H1 (cell line): ENCODE results near the gene ST6GALNAC4. TPM values are rescaled to one million over a fixed set of nuclear protein-coding genes. Genes with fewer than 3 reads are reported as not detected.

Experiments used
- HDAC2 ChIP-seq, 2 experiments: fragments of 300-600 bp in 1 of 2; sonication (generic) in 1 of 2; IDR thresholded peaks; 2 replicates each; pipeline ENCODE4 v1.6.1; 2011 to 2012; ENCODE audit warnings: low read depth in 2 of 2, low read length in 2 of 2, mild to moderate bottlenecking in 2 of 2, moderate library complexity in 2 of 2, borderline replicate concordance in 1 of 2, inconsistent platforms in 1 of 2
- SIN3A ChIP-seq, 2 experiments: IDR thresholded peaks in 1 of 2; conservative IDR thresholded peaks in 1 of 2; 2 replicates each; pipeline ENCODE4 v1.6.1; 2011 to 2012; ENCODE audit warnings: low read length in 2 of 2, improper control_type of control experiment in 1 of 2, low read depth in 1 of 2, mild to moderate bottlenecking in 1 of 2
- polyA plus RNA-seq, 7 experiments: library from polyadenylated mRNA; depleted of rRNA in 3 of 7; stranded (reverse) in 5 of 7; unstranded in 2 of 7; fragments of >200 nt in 5 of 7; fragments of 200-250 nt in 2 of 7; gene quantifications; 1 replicate in 5 of 7; 2 replicates in 1 of 7; 4 replicates in 1 of 7; pipeline versions ENCODE4 v1.2.1 to v1.2.3, GENCODE V29; 2011 to 2013; ENCODE audit warnings: missing spikeins in 2 of 7, mixed read lengths in 2 of 7
- total RNA-seq: library from RNA; stranded (reverse); fragmentation: NEBNext Ultra II Directional; extraction: Animal tissue kit (Norgen Biotek cat#: 25700); gene quantifications from 2 replicates; pipeline ENCODE4 v1.2.1, GENCODE V29; 2021

The ST6GALNAC4 gene
- total and polyA plus RNA-seq, 2 of the 8 experiments (the other 6 are each of a cell fraction or from before 2014, with no cell fraction given), result 21.8 to 34.1 TPM

DNA sequence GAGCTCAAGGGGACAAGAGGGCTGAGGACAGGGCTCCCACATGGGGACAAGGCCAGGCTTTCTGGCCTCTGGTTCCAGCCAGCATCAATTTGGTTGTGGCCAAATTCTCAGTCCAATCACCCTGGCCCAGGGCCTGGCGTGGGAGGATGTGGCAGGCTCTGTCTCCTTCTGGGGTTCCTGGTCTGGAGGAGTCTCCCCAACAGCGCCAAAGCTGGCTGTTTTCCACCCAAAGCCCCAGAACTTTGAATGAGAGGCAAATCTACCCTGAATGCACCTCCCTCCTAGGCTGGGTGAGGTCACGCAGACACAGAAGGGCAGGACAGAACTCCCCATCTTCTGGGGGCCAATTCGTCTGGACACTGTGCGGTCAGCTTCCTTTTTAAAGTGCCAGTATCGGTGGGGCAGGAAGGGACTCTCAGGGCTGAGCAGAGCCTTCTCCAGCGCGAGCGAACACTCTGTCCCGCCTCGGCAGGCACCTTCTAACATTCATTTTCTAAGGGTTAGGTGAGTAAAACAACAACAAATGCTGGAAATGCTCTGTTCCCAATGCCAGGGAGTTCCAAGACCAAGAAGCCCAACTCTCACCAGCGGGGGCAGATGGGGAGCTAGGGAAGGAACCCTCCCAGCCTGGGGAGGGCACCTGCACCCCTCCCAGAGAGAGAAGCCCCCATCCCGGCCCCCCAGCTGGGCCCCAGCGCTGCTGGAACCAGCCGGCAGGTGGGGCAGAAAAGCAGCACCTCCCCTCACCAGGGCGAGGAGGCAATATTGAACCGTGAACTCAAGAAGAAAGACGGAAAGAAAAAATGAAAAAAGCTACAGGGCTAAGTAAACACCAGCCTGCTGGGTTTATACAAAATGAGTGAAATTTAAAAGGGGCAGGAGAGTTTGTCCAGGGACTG lies 24.5 kb upstream of the ST6GALNAC4 start (continued):
- no peak for TF ChIP-seq HDAC2 (IDR thresholded peaks at IDR 0.05; ENCODE audit: borderline replicate concordance in 1 of 2, low read depth in 2 of 2, low read length in 2 of 2)
- TF ChIP-seq SIN3A (conservative IDR thresholded peaks at IDR 0.05 in 1 of 2, IDR thresholded peaks at IDR 0.05 in 1 of 2; ENCODE audit: low read depth in 1 of 2, low read length in 2 of 2), result no peak
